CD4-positive, alpha-beta memory T cell (primary cell): Measurements from ENCODE around the gene STYX. TPM values are rescaled to one million over a fixed set of nuclear protein-coding genes. Genes with fewer than 3 reads are reported as not detected.
A peak's percentile ranks its signal among the peaks of the same experiment; 100 is the strongest.
"Not testable (repeated sequence)": the region's sequence is repeated elsewhere in the genome, so short reads cannot be mapped to it uniquely, and the experiment has no call there.

ENCODE experiments used
- CTCF ChIA-PET: fragments of 350-600 bp; sonication (Branson Sonifier 250); formaldehyde crosslinking; loops from one replicate; lab custom pipeline; 2021; ENCODE audit warnings: inconsistent platforms; ENCODE audit not compliant: partially characterized antibody; lab: Charles Lee
- POLR2A ChIA-PET: fragments of 350-600 bp; sonication (Branson Sonifier 250); formaldehyde crosslinking; loops from one replicate; lab custom pipeline; 2021; ENCODE audit not compliant: partially characterized antibody; lab: Charles Lee
- DNase-seq, 5 donors: peaks; one replicate each; pipeline versions ENCODE4 v3.0.0 to v3.0.0-alpha.2; 2020 to 2022; ENCODE audit warnings: mixed read lengths in 1 of 5
- H3K27ac ChIP-seq: one replicate; pipeline ENCODE4 v1.7.0; 2013; ENCODE audit warnings: low read depth, low read length
- H3K27me3 ChIP-seq: 2 replicates; pipeline ENCODE4 v1.7.0; 2013; ENCODE audit warnings: mild to moderate bottlenecking, low read length, moderate library complexity; ENCODE audit not compliant: insufficient read depth
- H3K36me3 ChIP-seq: 2 replicates; pipeline ENCODE4 v1.7.0; 2013; ENCODE audit warnings: mild to moderate bottlenecking, low read length, moderate library complexity; ENCODE audit not compliant: insufficient read depth
- H3K4me1 ChIP-seq: 2 replicates; pipeline ENCODE4 v1.7.0; 2013; ENCODE audit warnings: mild to moderate bottlenecking, low read length, moderate library complexity; ENCODE audit not compliant: insufficient read depth
- H3K4me3 ChIP-seq, 2 donors: one replicate each; pipeline ENCODE4 v1.7.0; 2013; ENCODE audit warnings: low read length in 2 of 2, mild to moderate bottlenecking in 1 of 2
- H3K9me3 ChIP-seq, 2 donors: one replicate each; pipeline ENCODE4 v1.7.0; 2013; ENCODE audit warnings: low read length in 2 of 2, control low read depth in 1 of 2; ENCODE audit not compliant: control insufficient read depth in 1 of 2
- H3K27ac Mint-ChIP-seq, 7 donors: one replicate each; pipeline ENCODE4 v1.8.0; 2020 to 2021; ENCODE audit warnings: mixed read lengths in 7 of 7, mild to moderate bottlenecking in 6 of 7, inconsistent platforms in 3 of 7, moderate library complexity in 3 of 7
- H3K27me3 Mint-ChIP-seq, 2 donors: one replicate each; pipeline ENCODE4 v1.8.0; 2020 to 2021; ENCODE audit warnings: mixed read lengths in 2 of 2
- H3K36me3 Mint-ChIP-seq, 2 donors: one replicate each; pipeline ENCODE4 v1.8.0; 2020 to 2021; ENCODE audit warnings: mixed read lengths in 2 of 2, inconsistent platforms in 1 of 2, mild to moderate bottlenecking in 1 of 2
- H3K4me1 Mint-ChIP-seq, 4 donors: one replicate each; pipeline ENCODE4 v1.8.0; 2020 to 2021; ENCODE audit warnings: mixed read lengths in 4 of 4, mild to moderate bottlenecking in 1 of 4
- H3K4me3 Mint-ChIP-seq, 8 donors: one replicate each; pipeline ENCODE4 v1.8.0; 2020 to 2021; ENCODE audit warnings: mixed read lengths in 8 of 8, mild to moderate bottlenecking in 7 of 8, moderate library complexity in 6 of 8, inconsistent platforms in 3 of 8
- H3K9me3 Mint-ChIP-seq, 8 donors: one replicate each; pipeline ENCODE4 v1.8.0; 2020 to 2021; ENCODE audit warnings: mixed read lengths in 8 of 8, mild to moderate bottlenecking in 5 of 8, inconsistent platforms in 3 of 8, moderate library complexity in 1 of 8
- intact Hi-C: fragments of 100-400 bp; cut with micrococcal nuclease; formaldehyde crosslinking; loops from one replicate; pipeline ENCODE4 v1.15.1; 2023
- polyA plus RNA-seq, 2 donors: library from polyadenylated mRNA; unstranded; fragments of 300-500 nt; fragmentation: Illumina TruSeq; gene quantifications; one replicate each; pipeline ENCODE4 v1.2.3, GENCODE V29; 2021
- total RNA-seq, 2 experiments: library from RNA; stranded (reverse); gene quantifications; one replicate each; pipeline ENCODE4 v1.2.3, GENCODE V29; 2021

The STYX gene
- total and polyA plus RNA-seq, 4 experiments from 2014 or later = 25.0 to 50.0 (median 47.2) TPM

DNA sequence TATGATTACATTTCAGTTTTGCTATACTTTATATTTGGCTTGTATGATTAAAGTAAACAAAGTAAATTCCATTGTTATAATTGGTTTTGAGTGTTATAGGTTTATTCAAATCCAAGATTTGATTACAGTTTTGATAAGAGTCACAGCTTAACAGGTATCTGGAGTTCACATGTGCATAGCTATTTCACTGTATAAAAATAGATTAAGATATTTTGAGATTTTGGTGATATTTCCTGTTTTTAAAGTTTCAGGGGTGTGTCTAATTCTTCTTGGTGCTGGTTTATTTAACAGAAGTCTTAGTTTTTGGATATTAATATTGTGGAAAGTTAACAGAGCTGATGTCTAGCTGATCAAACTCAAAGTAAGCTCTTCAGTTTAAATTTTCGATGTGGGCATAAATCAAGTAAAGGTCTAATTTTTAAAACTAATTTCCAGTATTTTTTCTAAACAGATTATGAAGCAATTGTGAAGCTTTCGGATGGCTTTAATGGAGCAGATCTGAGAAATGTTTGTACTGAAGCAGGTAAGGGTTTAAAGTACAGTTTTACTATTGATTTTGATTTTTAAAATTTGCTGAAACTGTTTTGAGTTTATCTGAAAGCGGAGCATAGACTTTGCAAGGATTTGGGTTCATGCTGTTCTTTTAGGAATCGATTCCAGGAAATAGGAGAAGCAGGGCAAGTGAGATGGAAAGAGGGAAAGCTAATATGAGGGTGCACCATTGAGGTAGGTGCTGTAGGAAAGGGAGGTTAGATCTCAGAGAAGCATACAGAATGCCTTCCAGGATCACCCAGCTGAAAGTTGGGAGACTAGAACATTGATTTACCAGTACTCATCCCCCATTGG, 6.2 kb upstream of the STYX start:
- H3K4me1 Mint-ChIP-seq = peaks cover 16 to 34% (median 29%) of the 10 kb centered on the region in 4 donors

DNA sequence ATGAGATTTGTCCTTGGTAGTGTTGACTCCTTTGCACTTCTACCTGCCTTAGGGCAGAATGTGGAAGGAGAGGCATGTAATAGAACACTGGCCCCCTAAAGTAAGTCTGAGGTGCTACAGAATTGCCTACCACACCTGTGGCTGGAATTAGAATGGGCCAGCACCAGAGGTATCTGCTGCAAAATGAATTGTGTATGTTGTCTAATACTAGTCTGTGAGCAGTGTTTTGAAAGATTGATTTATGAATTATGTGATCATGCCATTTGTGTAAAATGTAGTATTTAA, 5.7 kb upstream of the STYX start:
- Mint-ChIP-seq H3K27me3 (no peaks in the 10 kb centered on the region), H3K9me3 (no peaks in the 10 kb centered on the region), H3K4me1 (peaks cover 16 to 34% (median 30%) of the 10 kb centered on the region in 4 donors), H3K4me3 (no peak overlapping the region), H3K27ac (peak overlapping the region in 3 of 7 donors; percentile 15 to 88 (median 77)), H3K36me3 (peaks cover 40 to 65% of the 10 kb centered on the region in 2 donors)
- Histone ChIP-seq H3K4me1 (peaks cover 28% of the 10 kb centered on the region), H3K27me3 (no peaks in the 10 kb centered on the region), H3K9me3 (no peaks in the 10 kb centered on the region), H3K27ac (no peak overlapping the region), H3K4me3 (no peak overlapping the region), H3K36me3 (peaks cover 25% of the 10 kb centered on the region)
- POLR2A ChIA-PET = interaction anchor here (1.1 to 4.2 kb wide), 3 partner anchors 18 to 38 kb away, joined by 3 to 22 read pairs (median 4); no protein-coding TSS in a partner anchor
- intact Hi-C loops = no loop called here
- no peak for DNase-seq
- CTCF ChIA-PET = interaction anchor here (1.4 to 1.7 kb wide), 2 partner anchors 12 to 13 kb away, joined by 7 read pairs; no protein-coding TSS in a partner anchor

More for the DNA sequence above, 6.2 kb upstream of the STYX start:
- H3K27ac ChIP-seq = peak overlapping the region; percentile 2
- H3K36me3 Mint-ChIP-seq = peaks cover 44 to 70% of the 10 kb centered on the region in 2 donors
- peak overlapping the region in 1 of 8 donors; percentile 23 for H3K4me3 Mint-ChIP-seq
- ChIA-PET POLR2A (interaction anchor here (1.1 to 4.2 kb wide), 5 partner anchors 18 to 171 kb away, joined by 3 to 22 read pairs (median 3); partner anchors contain the start of genes GNPNAT1, GPR137C and TXNDC16), CTCF (interaction anchor here (1.4 kb wide), 1 partner anchor 13 kb away, joined by 7 read pairs; no protein-coding TSS in a partner anchor)
- H3K27ac Mint-ChIP-seq = peak overlapping the region; percentile 8 to 88 (median 42)
- no peak for DNase-seq
- no peaks in the 10 kb centered on the region for H3K9me3 ChIP-seq
- H3K27me3 ChIP-seq = no peaks in the 10 kb centered on the region
- no peak overlapping the region for H3K4me3 ChIP-seq
- H3K9me3 Mint-ChIP-seq = no peaks in the 10 kb centered on the region
- intact Hi-C loops = no loop called here
- peaks cover 31% of the 10 kb centered on the region for H3K36me3 ChIP-seq
- no peaks in the 10 kb centered on the region for H3K27me3 Mint-ChIP-seq
- peaks cover 28% of the 10 kb centered on the region for H3K4me1 ChIP-seq

DNA sequence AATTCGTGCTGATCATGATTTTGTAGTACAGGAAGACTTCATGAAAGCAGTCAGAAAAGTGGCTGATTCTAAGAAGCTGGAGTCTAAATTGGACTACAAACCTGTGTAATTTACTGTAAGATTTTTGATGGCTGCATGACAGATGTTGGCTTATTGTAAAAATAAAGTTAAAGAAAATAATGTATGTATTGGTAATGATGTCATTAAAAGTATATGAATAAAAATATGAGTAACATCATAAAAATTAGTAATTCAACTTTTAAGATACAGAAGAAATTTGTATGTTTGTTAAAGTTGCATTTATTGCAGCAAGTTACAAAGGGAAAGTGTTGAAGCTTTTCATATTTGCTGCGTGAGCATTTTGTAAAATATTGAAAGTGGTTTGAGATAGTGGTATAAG, 2.5 kb upstream of the STYX start:
- peaks cover 15% of the 10 kb centered on the region for H3K36me3 ChIP-seq
- POLR2A ChIA-PET = interaction anchor here (0.6 to 6.4 kb wide), 3 partner anchors 7 to 15 kb away, joined by 4 to 108 read pairs (median 12); no protein-coding TSS in a partner anchor
- peaks cover 32% of the 10 kb centered on the region for H3K4me1 ChIP-seq
- H3K27me3 Mint-ChIP-seq, H3K4me3 Mint-ChIP-seq, H3K9me3 ChIP-seq, H3K9me3 Mint-ChIP-seq, H3K27me3 ChIP-seq, intact Hi-C loops, DNase-seq, H3K27ac Mint-ChIP-seq, H3K27ac ChIP-seq, H3K4me3 ChIP-seq: not testable (repeated sequence)
- H3K4me1 Mint-ChIP-seq = peaks cover 16 to 47% (median 36%) of the 10 kb centered on the region in 4 donors
- CTCF ChIA-PET = interaction anchor here (0.9 to 1.8 kb wide), 4 partner anchors 10 to 49 kb away, joined by 3 to 4 read pairs (median 3); partner anchors contain the start of gene PSMC6
- peaks cover 20 to 59% of the 10 kb centered on the region in 2 donors for H3K36me3 Mint-ChIP-seq

DNA sequence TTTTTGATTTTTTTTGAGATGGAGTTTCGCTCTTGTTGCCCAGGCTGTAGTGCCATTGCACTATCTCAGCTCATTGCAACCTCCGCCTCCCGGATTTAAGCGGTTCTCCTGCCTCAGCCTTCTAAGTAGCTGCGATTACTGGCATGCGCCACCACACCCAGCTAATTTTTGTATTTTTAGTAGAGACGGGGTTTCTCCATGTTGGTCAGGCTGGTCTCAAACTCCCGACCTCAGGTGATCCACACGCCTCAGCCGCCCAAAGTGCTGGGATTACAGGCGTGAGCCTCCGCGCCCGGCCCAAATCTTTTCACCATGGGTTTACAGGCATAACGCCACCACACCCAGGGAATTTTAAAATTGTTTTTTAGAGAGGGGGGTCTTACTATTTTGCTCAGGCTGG, 931 bp upstream of the STYX start:
- H3K36me3 ChIP-seq, H3K27me3 ChIP-seq, H3K27me3 Mint-ChIP-seq, H3K9me3 ChIP-seq, H3K27ac ChIP-seq, H3K4me3 ChIP-seq, H3K9me3 Mint-ChIP-seq: not testable (repeated sequence)
- Mint-ChIP-seq H3K4me1 (peaks cover 17 to 50% (median 38%) of the 10 kb centered on the region in 4 donors), H3K36me3 (peaks cover 25 to 60% of the 10 kb centered on the region in 2 donors), H3K4me3 (peak overlapping the region in 4 of 8 donors; percentile 35 to 53 (median 39)), H3K27ac (peak overlapping the region in 6 of 7 donors; percentile 70 to 88 (median 81))
- peaks cover 31% of the 10 kb centered on the region for H3K4me1 ChIP-seq
- DNase-seq = peak in 1 of 5 donors; percentile 13
- POLR2A ChIA-PET = interaction anchor here (0.9 to 6.4 kb wide), 13 partner anchors 9 to 429 kb away, joined by 3 to 108 read pairs (median 6); partner anchors contain the start of genes ERO1A, GPR137C, PTGER2 and TXNDC16
- intact Hi-C loops = loop anchor here (1.0 kb wide), 2 partner anchors 62 to 177 kb away; partner anchors contain the start of genes GNPNAT1, GPR137C and TXNDC16
- CTCF ChIA-PET = interaction anchor here (1.4 to 2.5 kb wide), 2 partner anchors 9 to 13 kb away, joined by 3 to 16 read pairs; no protein-coding TSS in a partner anchor

DNA sequence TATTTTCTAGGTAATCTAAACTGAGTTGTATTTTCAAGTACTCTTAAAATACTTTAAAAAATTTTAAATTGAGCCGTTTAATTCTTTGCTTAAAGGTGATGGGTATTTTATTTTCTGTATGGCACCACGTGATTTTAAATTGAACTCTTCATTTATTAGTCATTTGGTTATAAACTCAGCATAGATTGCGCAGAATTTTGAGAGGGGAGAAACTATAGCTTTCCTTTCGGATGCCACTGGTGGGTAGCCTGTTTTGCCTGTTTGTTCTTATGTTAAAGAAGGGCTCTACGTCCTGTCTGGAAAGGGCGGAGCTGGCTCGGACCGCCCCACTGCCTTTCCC, 411 bp upstream of the STYX start:
- no peaks in the 10 kb centered on the region for H3K9me3 ChIP-seq
- POLR2A ChIA-PET = interaction anchor here (0.8 to 6.4 kb wide), 15 partner anchors 9 to 430 kb away, joined by 3 to 108 read pairs (median 5); partner anchors contain the start of genes ERO1A, GPR137C, PTGER2 and TXNDC16
- DNase-seq = no peak
- Mint-ChIP-seq H3K36me3 (peaks cover 25 to 59% of the 10 kb centered on the region in 2 donors), H3K9me3 (no peaks in the 10 kb centered on the region), H3K4me1 (peaks cover 17 to 50% (median 39%) of the 10 kb centered on the region in 4 donors), H3K27me3 (no peaks in the 10 kb centered on the region), H3K27ac (peak overlapping the region; percentile 79 to 97 (median 95)), H3K4me3 (peak overlapping the region; percentile 80 to 96 (median 93))
- CTCF ChIA-PET = interaction anchor here (2.5 kb wide), 1 partner anchor 12 kb away, joined by 16 read pairs; no protein-coding TSS in a partner anchor
- H3K4me3 ChIP-seq = peak overlapping the region in 1 of 2 donors; percentile 71
- H3K36me3 ChIP-seq = no peaks in the 10 kb centered on the region
- peak overlapping the region; percentile 88 for H3K27ac ChIP-seq
- intact Hi-C loops = loop anchor here (1.0 kb wide), 2 partner anchors 62 to 177 kb away; partner anchors contain the start of genes GNPNAT1, GPR137C and TXNDC16
- H3K4me1 ChIP-seq = peaks cover 32% of the 10 kb centered on the region
- no peaks in the 10 kb centered on the region for H3K27me3 ChIP-seq

DNA sequence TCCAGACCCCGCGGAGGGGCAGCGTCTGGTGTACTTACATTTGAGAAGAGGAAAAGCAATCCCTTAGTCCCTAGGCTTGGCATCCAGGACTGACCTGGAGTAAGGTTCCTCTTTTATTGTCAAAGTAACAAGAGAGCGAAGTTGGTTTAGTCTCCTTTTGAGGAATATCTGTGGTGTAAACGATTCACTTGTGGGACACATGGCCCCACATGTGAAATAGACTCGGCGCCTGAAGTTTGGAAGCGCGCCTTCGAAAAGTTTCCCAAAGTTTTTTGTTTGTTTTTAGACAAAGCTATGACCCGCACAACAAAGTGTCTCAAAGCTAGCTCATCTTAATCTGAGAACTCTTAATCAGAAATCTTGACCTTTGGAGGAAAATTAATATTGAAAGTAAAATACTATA, 744 bp downstream of the STYX start:
- Mint-ChIP-seq H3K36me3 (peaks cover 21 to 53% of the 10 kb centered on the region in 2 donors), H3K4me3 (peak overlapping the region; percentile 80 to 96 (median 93)), H3K27me3 (no peaks in the 10 kb centered on the region), H3K27ac (peak overlapping the region; percentile 79 to 97 (median 95)), H3K4me1 (peaks cover 21 to 59% (median 43%) of the 10 kb centered on the region in 4 donors), H3K9me3 (no peaks in the 10 kb centered on the region)
- no peaks in the 10 kb centered on the region for H3K27me3 ChIP-seq
- ChIA-PET POLR2A (interaction anchor here (1.0 to 6.4 kb wide), 10 partner anchors 8 to 422 kb away, joined by 3 to 108 read pairs (median 6); partner anchors contain the start of genes DDHD1, GPR137C and TXNDC16), CTCF (interaction anchor here (0.8 to 2.5 kb wide), 4 partner anchors 9 to 45 kb away, joined by 3 to 16 read pairs (median 4); no protein-coding TSS in a partner anchor)
- no peaks in the 10 kb centered on the region for H3K9me3 ChIP-seq
- H3K4me3 ChIP-seq = peak overlapping the region; percentile 71
- H3K36me3 ChIP-seq = no peaks in the 10 kb centered on the region
- peak overlapping the region; percentile 88 for H3K27ac ChIP-seq
- H3K4me1 ChIP-seq = peaks cover 42% of the 10 kb centered on the region
- intact Hi-C loops = loop anchor here (1.0 kb wide), 3 partner anchors 12 to 36 kb away; partner anchors contain the start of gene PSMC6
- no peak for DNase-seq
